AG09319 (cell line): ENCODE results near the gene SHKBP1.

Experiments
- DNase-seq: peaks from one replicate; pipeline ENCODE4 v3.0.0-alpha.2; 2010; ENCODE audit warnings: low read depth; ENCODE audit errors: extremely low read depth
- TF ChIP-seq, protein P1 (sequence below): IDR thresholded peaks from 2 replicates; pipeline ENCODE4 v1.5.1; 2011; ENCODE audit warnings: low read depth, mild to moderate bottlenecking, inconsistent platforms, low read length, moderate library complexity

The SHKBP1 gene

DNA sequence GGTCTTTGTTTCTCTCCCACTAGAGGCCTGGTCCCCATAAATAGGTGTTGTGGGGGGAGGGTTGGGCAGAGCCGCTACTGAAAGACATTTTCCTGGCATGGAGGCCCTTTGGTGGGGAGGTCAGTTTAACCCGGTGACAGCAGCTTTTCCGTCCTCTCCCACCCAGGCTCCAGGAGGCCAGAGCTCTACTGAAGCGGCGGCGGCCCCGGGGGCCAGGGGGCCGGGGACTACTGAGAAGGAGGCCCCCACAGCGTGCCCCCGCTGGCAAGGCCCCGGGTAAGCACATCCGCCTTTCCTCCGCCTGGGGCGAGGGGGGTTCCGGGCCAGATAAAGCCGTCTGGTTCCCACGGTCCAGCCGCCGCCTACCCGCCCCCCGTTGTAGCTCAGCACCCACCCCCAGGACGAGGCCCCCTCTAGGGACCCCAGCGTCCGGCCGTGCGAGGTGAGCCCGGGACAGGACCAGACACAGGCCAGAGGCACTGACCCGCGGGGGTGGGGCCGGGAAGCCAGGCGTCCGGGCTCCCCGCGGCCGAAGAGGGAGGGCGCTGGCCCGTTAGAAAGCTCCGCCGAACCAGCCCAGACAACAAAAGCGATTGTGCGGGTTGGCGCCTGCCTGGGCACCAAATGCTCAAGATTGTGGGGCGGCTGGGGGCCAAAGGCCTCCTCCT is 23.4 kb downstream of the SHKBP1 start:
- no peak for DNase-seq
- TF ChIP-seq, protein P1, sequence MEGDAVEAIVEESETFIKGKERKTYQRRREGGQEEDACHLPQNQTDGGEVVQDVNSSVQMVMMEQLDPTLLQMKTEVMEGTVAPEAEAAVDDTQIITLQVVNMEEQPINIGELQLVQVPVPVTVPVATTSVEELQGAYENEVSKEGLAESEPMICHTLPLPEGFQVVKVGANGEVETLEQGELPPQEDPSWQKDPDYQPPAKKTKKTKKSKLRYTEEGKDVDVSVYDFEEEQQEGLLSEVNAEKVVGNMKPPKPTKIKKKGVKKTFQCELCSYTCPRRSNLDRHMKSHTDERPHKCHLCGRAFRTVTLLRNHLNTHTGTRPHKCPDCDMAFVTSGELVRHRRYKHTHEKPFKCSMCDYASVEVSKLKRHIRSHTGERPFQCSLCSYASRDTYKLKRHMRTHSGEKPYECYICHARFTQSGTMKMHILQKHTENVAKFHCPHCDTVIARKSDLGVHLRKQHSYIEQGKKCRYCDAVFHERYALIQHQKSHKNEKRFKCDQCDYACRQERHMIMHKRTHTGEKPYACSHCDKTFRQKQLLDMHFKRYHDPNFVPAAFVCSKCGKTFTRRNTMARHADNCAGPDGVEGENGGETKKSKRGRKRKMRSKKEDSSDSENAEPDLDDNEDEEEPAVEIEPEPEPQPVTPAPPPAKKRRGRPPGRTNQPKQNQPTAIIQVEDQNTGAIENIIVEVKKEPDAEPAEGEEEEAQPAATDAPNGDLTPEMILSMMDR = no peak

DNA sequence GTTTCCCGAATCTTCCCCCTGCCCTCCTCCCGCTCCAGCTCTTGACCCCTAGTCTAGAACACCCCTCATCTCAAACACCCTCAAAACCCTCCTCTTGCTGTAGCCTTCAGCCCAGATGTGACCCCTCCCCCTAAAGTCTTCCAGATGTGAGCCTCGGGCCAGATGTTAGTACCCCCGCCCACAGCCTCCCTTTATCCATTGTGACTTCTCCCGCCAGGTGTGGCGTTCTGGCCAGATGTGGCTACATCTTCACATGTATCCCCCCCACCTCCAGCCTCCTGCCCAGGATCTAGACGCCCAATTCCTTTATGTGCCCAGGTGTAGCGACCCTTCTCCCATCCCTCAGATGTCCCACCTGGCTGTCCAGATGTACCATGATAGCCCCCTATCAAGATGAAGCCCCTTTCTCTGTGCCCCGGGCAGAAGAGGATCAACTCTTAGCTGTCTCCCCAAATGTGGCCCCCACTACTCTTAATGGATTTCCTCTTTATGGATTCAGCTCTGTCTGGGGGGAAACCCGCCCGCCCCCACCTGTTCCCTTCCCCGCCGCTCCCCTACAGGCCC is 24.0 kb downstream of the SHKBP1 start:
- DNase-seq = no peak
- TF ChIP-seq, protein P1 = no peak

- TF ChIP-seq, protein P1 = no peak; the same call in 1 of the 2 replicates
Observed at GRCh38 chr19:40601134-40601974, 24.7 kb downstream of the SHKBP1 start, which contains the start of gene LTBP4. TSS of gene LTBP4 (plus strand) at chr19:40601369. CDS start at chr19:40601388, 19 bp downstream.

DNA sequence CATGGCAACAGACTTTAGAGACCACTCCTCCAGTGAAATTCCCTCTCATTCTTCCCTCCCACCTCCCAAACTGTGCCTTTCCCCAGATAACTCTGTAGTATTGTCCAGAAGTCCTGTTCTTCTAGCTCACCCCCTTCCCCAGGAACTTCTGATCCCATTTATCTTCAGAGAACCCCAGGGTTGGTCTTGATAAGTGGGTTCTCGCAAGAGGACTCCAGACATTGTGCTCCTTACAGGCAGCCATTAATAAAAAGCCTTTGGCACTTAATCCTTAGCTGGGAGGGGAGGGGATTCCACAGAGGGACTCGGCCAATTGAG is 26.4 kb downstream of the SHKBP1 start:
- TF ChIP-seq, protein P1 = no peak

More at GRCh38 chr19:40601134-40601974, 24.7 kb downstream of the SHKBP1 start, which contains the start of gene LTBP4:
- no peak for DNase-seq

DNA sequence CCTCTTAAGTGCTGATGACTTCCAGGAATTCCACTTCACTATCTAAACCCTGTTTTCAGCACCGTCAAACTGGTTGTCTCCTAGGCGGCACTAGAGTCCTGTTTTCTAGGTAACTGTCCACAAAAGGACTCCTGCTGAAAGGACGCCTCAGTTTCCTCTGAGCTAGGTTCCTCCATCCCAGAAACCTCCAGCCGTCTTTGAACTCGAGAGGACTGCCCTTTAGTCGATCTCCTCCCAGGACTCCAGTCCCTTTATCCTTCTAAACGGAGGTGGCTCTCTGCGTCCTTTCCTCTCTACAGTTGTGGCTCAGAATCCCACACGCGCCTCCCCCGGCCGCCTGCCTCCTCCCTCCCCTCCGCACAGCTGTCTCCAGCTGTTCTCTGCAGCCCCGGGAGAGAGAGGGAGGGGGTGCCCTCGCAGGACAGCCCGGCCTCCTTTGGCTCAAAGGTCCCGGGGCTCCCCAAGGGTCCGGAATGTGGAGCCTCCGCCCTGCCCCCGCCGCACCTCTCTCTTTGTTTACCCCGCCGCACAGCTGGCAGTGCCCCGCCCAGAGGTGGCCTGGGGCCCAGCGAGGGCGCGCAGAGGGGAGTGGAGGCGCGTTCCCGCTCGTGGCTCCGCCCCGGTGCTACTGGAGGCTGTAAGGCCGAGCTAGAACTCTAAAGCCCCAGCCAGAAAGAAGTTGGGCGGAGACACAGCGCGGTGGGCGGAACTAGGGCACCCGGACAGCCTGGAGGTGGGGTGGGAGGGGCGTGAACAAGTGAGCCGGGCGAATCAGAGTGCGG is 26.9 kb downstream of the SHKBP1 start:
- peak; percentile 83 for DNase-seq
- TF ChIP-seq, protein P1 = peak; percentile 12; the same call in 1 of the 2 replicates

More for the DNA sequence above, 26.4 kb downstream of the SHKBP1 start:
- no peak for DNase-seq

DNA sequence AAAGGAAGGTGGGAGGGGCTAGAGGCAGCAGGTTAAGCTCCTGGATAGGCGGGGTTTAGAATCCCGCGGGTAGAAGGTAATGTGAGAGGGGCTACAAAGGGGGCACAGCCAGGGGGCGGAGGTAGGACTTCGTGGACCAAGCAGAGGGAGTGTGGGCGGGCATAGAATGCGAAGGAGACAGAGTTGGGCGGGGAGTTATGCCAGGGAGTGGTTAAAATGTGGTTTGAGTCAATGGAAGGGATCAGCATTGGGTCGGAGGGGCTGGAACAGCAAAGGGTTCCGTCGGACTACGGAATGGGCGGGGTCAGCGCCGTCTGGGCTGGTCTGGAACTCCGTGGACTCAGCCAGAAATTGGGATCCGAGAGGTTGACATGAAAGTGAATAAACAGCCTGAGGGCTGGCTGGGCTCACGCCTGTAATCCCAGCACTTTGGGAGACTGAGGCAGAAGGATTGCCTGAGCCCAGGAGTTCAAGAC is 27.5 kb downstream of the SHKBP1 start:
- no peak for DNase-seq

More for the DNA sequence above, 27.5 kb downstream of the SHKBP1 start:
- TF ChIP-seq, protein P1 = no peak
